GM12864 (cell line): ENCODE measurements around the gene ZBTB33.

Experiments
- DNase-seq: peaks from one replicate; pipeline ENCODE4 v3.0.0-alpha.2; 2011; ENCODE audit warnings: low read depth
- H3K4me3 ChIP-seq: 2 replicates; pipeline ENCODE4 v1.5.1; 2011; ENCODE audit warnings: mild to moderate bottlenecking, low read depth, low read length, control low read depth
- TF ChIP-seq, protein P1 (sequence below): IDR thresholded peaks from 2 replicates; pipeline ENCODE4 v1.5.1; 2011; ENCODE audit warnings: low read depth, mild to moderate bottlenecking, moderate library complexity, low read length, control low read depth, inconsistent platforms; ENCODE audit errors: missing control alignments

The ZBTB33 gene

DNA sequence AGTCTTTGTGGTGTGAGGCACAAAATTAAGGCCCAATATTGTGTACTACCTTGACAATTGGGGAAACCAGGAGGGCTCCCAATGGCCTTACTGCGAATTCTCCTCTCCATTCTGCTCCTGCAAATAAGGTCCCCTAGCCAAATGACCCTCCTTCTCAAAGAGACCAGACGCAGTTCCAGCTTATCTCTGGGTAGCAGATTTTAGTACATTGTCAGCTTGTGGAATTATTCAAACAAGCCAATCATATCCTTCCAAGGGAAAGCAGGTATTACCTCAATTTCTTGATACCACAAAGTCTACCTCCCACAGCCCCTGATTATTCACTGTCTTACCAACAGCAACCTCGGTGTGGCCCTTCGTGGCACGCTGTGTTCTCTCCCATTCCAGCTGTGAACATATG lies 7.8 kb upstream of the ZBTB33 start:
- DNase-seq = no peak
- TF ChIP-seq, protein P1, sequence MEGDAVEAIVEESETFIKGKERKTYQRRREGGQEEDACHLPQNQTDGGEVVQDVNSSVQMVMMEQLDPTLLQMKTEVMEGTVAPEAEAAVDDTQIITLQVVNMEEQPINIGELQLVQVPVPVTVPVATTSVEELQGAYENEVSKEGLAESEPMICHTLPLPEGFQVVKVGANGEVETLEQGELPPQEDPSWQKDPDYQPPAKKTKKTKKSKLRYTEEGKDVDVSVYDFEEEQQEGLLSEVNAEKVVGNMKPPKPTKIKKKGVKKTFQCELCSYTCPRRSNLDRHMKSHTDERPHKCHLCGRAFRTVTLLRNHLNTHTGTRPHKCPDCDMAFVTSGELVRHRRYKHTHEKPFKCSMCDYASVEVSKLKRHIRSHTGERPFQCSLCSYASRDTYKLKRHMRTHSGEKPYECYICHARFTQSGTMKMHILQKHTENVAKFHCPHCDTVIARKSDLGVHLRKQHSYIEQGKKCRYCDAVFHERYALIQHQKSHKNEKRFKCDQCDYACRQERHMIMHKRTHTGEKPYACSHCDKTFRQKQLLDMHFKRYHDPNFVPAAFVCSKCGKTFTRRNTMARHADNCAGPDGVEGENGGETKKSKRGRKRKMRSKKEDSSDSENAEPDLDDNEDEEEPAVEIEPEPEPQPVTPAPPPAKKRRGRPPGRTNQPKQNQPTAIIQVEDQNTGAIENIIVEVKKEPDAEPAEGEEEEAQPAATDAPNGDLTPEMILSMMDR = no peak
- no peak overlapping the region for H3K4me3 ChIP-seq

DNA sequence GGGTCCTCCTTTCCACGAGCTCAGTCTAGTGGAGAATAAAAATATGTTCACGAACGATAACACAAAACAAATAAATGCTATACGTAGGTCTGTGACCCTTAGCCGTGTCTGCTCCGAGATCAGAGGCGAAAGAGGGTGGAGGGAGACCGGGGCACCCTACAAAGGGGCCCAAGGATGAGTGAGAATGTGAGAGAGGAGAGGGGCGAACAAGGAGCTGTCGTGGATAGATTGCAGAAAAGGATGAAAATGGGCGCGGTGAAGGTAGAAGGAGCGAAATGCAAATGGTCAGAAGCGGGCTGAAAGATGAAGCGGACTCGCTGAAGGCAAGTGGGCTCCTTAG lies 6.2 kb upstream of the ZBTB33 start:
- H3K4me3 ChIP-seq = peak overlapping the region; percentile 72
- TF ChIP-seq, protein P1 = no peak
- no peak for DNase-seq

DNA sequence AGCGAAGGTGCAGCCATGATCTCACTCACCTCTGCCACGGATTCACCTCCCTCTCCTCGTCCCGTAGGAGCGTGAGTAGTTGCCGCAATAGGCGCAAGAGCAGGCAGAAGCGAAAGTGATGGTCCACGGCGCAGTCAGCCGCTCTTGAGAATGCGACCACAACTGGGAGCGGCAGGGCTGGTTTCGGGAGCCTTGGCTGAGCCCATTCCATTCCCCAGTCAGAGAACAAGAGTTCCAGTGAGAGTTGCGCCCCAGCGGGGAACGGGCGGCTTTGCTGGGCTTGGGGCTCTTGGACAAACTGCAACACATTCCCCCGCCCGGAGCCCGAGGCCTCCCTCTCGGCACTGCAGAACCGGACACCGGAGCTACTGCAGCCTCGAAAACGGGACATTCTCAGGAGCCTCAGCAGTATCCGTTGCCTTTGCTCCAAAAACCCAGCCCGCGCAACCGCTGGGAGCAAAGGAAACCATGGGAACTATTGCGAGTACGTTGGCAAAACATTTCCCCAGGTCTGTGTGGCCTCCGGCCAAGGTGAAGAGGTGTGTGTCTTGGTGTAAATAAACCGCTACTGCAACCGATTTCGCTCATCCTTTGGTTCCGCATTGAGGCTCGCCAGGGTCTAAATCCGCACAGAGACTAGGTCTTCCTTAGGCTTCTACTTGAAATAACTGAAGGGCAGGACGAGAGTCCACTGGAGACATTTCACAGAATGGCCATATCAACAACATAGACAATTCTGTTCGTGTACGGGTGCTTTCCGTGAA lies 5.7 kb upstream of the ZBTB33 start:
- TF ChIP-seq, protein P1 = no peak
- H3K4me3 ChIP-seq = peak overlapping the region; percentile 72
- peak; percentile 55 for DNase-seq

DNA sequence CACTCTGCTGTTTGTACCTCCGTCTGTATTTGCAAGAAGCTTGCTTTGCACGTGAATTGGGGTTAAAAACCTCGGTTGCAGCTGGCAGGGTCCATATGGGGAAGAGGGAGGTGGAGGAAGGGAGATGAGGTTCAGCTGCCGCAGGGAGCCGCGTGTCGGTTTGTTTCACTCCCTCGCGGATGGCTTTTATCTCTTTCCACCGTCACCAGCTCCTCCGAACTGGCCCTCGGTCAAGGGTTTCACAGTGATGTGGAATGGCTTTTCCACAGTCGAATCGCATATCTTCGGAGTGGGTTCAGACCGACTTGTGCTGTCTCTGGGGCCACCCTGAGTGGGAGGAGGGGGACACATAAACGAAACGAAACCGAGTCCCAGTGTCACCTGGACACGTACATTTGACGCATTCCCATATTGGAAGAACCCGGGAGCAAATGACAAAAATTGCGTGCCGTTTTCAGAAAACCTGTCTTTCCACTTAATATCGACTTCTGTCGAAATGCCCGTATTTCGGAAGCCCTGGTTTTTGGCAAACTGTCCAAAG lies 929 bp downstream of the ZBTB33 start:
- TF ChIP-seq, protein P1 = no peak
- H3K4me3 ChIP-seq = peak overlapping the region; percentile 88
- no peak for DNase-seq

DNA sequence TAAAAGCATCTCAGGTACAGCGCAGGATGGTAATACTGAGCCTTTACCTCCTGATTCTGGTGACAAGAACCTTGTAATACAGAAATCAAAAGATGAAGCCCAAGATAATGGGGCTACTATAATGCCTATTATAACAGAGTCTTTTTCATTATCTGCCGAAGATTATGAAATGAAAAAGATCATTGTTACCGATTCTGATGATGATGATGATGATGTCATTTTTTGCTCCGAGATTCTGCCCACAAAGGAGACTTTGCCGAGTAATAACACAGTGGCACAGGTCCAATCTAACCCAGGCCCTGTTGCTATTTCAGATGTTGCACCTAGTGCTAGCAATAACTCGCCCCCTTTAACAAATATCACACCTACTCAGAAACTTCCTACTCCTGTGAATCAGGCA lies 3.2 kb downstream of the ZBTB33 start:
- no peak overlapping the region for H3K4me3 ChIP-seq
- DNase-seq = no peak
- TF ChIP-seq, protein P1 = no peak

DNA sequence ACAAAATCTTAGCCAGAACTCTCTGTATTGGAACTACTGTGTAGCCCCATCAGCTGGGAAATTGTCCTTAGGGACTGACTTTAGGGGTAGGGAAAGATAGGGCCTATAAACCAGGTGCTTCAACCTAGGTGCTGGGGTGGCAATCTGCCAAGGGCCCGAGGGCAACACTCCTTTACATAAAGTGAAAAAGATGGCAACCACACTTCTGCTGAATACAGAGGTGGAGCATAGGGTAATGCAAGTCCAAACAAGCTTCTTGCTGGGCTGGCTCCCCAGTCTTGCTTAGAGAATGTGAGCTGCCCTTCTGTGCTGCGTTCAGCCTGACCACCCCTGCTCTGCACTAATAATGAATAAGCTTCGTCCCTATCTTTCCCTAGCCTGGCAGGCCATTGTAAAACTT lies 9.8 kb downstream of the ZBTB33 start:
- TF ChIP-seq, protein P1 = no peak
- DNase-seq = no peak
- H3K4me3 ChIP-seq = no peak overlapping the region
